HepG2 (cell line): ENCODE results near the gene DMPK. TPM values are rescaled to one million over a fixed set of nuclear protein-coding genes. Genes with fewer than 3 reads are reported as not detected.

Experiments used
- ATAC-seq: fragments of 200-7000 bp; cut with Tn5 transposase; 3 replicates; pipeline ENCODE4 v1.9.1; 2020; ENCODE audit warnings: mild to moderate bottlenecking, moderate library complexity
- BruUV-seq: library from RNA; stranded (reverse); fragments of 400-500 nt; replicated peaks from 2 replicates; lab custom pipeline; 2021; lab: Mats Ljungman, UMichigan
- CTCF ChIA-PET: fragments of 300-600 bp; formaldehyde crosslinking; extraction: SDS; loops from one replicate; lab custom pipeline; 2021; ENCODE audit warnings: low total read pairs, inconsistent platforms, low intra/inter-chr PET ratio; lab: Yijun Ruan, JAX
- POLR2A ChIA-PET: fragments of 350-600 bp; sonication (Branson Sonifier 250); formaldehyde crosslinking; loops from one replicate; lab custom pipeline; 2020; ENCODE audit warnings: antibody characterized with exemption, inconsistent platforms; lab: Yijun Ruan, JAX
- DNase-seq: peaks from one replicate; pipeline ENCODE4 v3.0.0-alpha.2; 2015; ENCODE audit warnings: low spot score
- FAIRE-seq: peaks from 3 replicates; lab custom pipeline; 2011; peaks lifted over from hg19 to GRCh38; lab: Jason Lieb, UNC
- H2AFZ ChIP-seq: one replicate; pipeline ENCODE4 v1.6.1; 2011; ENCODE audit warnings: low read length, inconsistent platforms
- H3K27ac ChIP-seq: fragments of 300-600 bp; 3 replicates; pipeline ENCODE4 v1.8.0; 2011; ENCODE audit warnings: mixed run types, mild to moderate bottlenecking, mixed read lengths, low read length, inconsistent platforms; ENCODE audit not compliant: insufficient read depth; ENCODE audit errors: extremely low read length
- H3K27me3 ChIP-seq, 2 experiments: fragments of 200-600 bp in 1 of 2; 2 replicates in 1 of 2; 3 replicates in 1 of 2; pipeline versions ENCODE4 v1.6.0 to v1.8.0; 2011; ENCODE audit warnings: low read length in 2 of 2, mild to moderate bottlenecking in 2 of 2, moderate library complexity in 2 of 2, inconsistent platforms in 1 of 2; ENCODE audit not compliant: insufficient read depth in 2 of 2, control insufficient read depth in 1 of 2
- H3K36me3 ChIP-seq, 2 experiments: fragments of 200-600 bp in 1 of 2; replicated peaks in 1 of 2; 2 replicates in 1 of 2; 3 replicates in 1 of 2; pipeline versions ENCODE4 v1.5.1 to v1.8.0; 2011; ENCODE audit warnings: low read length in 2 of 2, inconsistent platforms in 1 of 2; ENCODE audit not compliant: insufficient read depth in 2 of 2, control insufficient read depth in 1 of 2
- H3K4me1 ChIP-seq: 2 replicates; pipeline ENCODE4 v1.5.1; 2012; ENCODE audit warnings: low read length, inconsistent platforms; ENCODE audit not compliant: insufficient read depth
- H3K4me2 ChIP-seq: 2 replicates; pipeline ENCODE4 v1.6.0; 2011; ENCODE audit warnings: low read depth, low read length, inconsistent platforms
- H3K4me3 ChIP-seq, 3 experiments: fragments of 200-600 bp in 1 of 3; sonication (generic), shearing (Covaris generic) in 1 of 3; replicated peaks in 1 of 3; 2 replicates each; pipeline ENCODE4 v1.5.1; 2011 to 2016; ENCODE audit warnings: low read length in 3 of 3, inconsistent platforms in 2 of 3, low read depth in 2 of 3, mild to moderate bottlenecking in 2 of 3, control low read depth in 1 of 3, mixed read lengths in 1 of 3; ENCODE audit not compliant: insufficient read depth in 1 of 3
- H3K79me2 ChIP-seq: one replicate; pipeline ENCODE4 v1.6.1; 2011; ENCODE audit warnings: low read length, inconsistent platforms; ENCODE audit not compliant: insufficient read depth
- H3K9ac ChIP-seq: 2 replicates; pipeline ENCODE4 v1.6.0; 2011; ENCODE audit warnings: mild to moderate bottlenecking, low read depth, low read length, inconsistent platforms; ENCODE audit not compliant: insufficient read depth
- H3K9me3 ChIP-seq: 2 replicates; pipeline ENCODE4 v1.5.1; 2012; ENCODE audit warnings: mild to moderate bottlenecking, low read length
- H4K20me1 ChIP-seq: 2 replicates; pipeline ENCODE4 v1.6.0; 2011; ENCODE audit warnings: inconsistent platforms, mild to moderate bottlenecking, low read length, moderate library complexity; ENCODE audit not compliant: insufficient read depth
- CCDC6 ChIP-seq: sonication (generic); formaldehyde crosslinking; IDR thresholded peaks from 2 replicates; pipeline ENCODE4 v1.8.1; 2022; ENCODE audit warnings: mild to moderate bottlenecking, missing genetic modification reagents, moderate library complexity
- GATAD1 ChIP-seq: IDR thresholded peaks from 2 replicates; pipeline ENCODE4 v1.6.1; 2016; ENCODE audit warnings: missing genetic modification reagents, missing compliant biosample characterization
- NFRKB ChIP-seq: fragments of 450-650 bp; IDR thresholded peaks from 2 replicates; pipeline ENCODE4 v1.6.1; 2017
- TFE3 ChIP-seq: IDR thresholded peaks from 2 replicates; pipeline ENCODE4 v1.6.1; 2016
- ZNF574 ChIP-seq: sonication (generic); formaldehyde crosslinking; IDR thresholded peaks from 2 replicates; pipeline ENCODE4 v1.4.0; 2020; ENCODE audit warnings: missing genetic modification reagents
- WGBS: methylation state at CpG from one replicate; pipeline ENCODE4 v1.1.6; 2017; ENCODE audit warnings: low lambda C conversion rate; 5-methylcytosine and 5-hydroxymethylcytosine counted together
- in situ Hi-C: cut with HindIII; loops from 2 replicates; pipeline ENCODE4 v1.10.0; 2017; ENCODE audit warnings: low pct_unique_long_range_greater_than_20kb; ENCODE audit not compliant: extremely low pct_ligation_motif_present
- intact Hi-C: fragments of 100-400 bp; cut with micrococcal nuclease; formaldehyde crosslinking; loops from one replicate; pipeline ENCODE4 v1.10.0; 2022; ENCODE audit not compliant: unreplicated experiment
- polyA plus RNA-seq, 8 experiments: library from polyadenylated mRNA; depleted of rRNA in 3 of 8; stranded (reverse) in 7 of 8; unstranded in 1 of 8; fragments of >200 nt; fragmentation: Illumina TruSeq in 4 of 8; extraction: Trizol in 4 of 8; gene quantifications; 2 replicates each; pipeline versions ENCODE4 v1.2.1 to v1.2.3, GENCODE V29; 2011 to 2016; ENCODE audit warnings: low read depth in 4 of 8, missing spikeins in 1 of 8, mixed read lengths in 1 of 8; ENCODE audit not compliant: insufficient read depth in 1 of 8
- total RNA-seq, 5 experiments: library from RNA; depleted of rRNA; stranded (reverse); fragments of >200 nt; fragmentation: Illumina TruSeq; extraction: Trizol; gene quantifications; 2 replicates each; pipeline ENCODE4 v1.2.3, GENCODE V29; 2016; ENCODE audit warnings: low read depth in 1 of 5
- TF ChIP-seq, protein P1 (sequence below): sonication (generic); formaldehyde crosslinking; IDR thresholded peaks from 2 replicates; pipeline ENCODE4 v1.5.1; 2020; ENCODE audit warnings: missing genetic modification reagents, mild to moderate bottlenecking, borderline replicate concordance

The DMPK gene
- total and polyA plus RNA-seq, 2 of the 13 experiments (the other 11 are each of a cell fraction or from before 2014, with no cell fraction given): 5.3 to 8.8 TPM

- DNase-seq (no peak), ATAC-seq (no peak), FAIRE-seq (no peak)
- no peak overlapping the region for H2AFZ ChIP-seq
- H3K4me1 ChIP-seq: peaks cover 24% of the 10 kb centered on the region
- H3K4me3 ChIP-seq: peak overlapping the region in 2 of 3 experiments; percentile 52 to 69; a peak in 2 of 6 replicates
- no peaks in the 10 kb centered on the region for H3K27me3 ChIP-seq
- H3K36me3 ChIP-seq: no peaks in the 10 kb centered on the region
- H3K4me2 ChIP-seq: peak overlapping the region; percentile 72
- no peaks in the 10 kb centered on the region for H3K9me3 ChIP-seq
- peak overlapping the region; percentile 85 for H3K27ac ChIP-seq
- in situ Hi-C loops (no loop called here), intact Hi-C loops (no loop called here)
- H4K20me1 ChIP-seq: no peaks in the 10 kb centered on the region
- WGBS: 94% methylated on average over 23 of the region's 46 CpGs
- peak overlapping the region; percentile 48 for H3K9ac ChIP-seq
- ChIA-PET POLR2A (interaction anchor here (0.9 to 4.7 kb wide), 9 partner anchors 10 to 188 kb away, joined by 4 to 94 read pairs (median 11); partner anchors contain the start of genes DMPK, DMWD, FOXA3 and QPCTL), CTCF (interaction anchor here (2.4 kb wide), 1 partner anchor 28 kb away, joined by 17 read pairs; no protein-coding TSS in a partner anchor)
- no peak for TF ChIP-seq CCDC6 (CRISPR knock-in tag)
- no peak for TF ChIP-seq NFRKB
- no peak for TF ChIP-seq GATAD1 (CRISPR knock-in tag)
- BruUV-seq: no TSS peak
- H3K79me2 ChIP-seq: peaks cover 3% of the 10 kb centered on the region
These were observed 10.9 kb downstream of the DMPK start for GRCh38 chr19:45771311-45771933.

GRCh38 chr19:45770192-45771101 is 11.8 kb downstream of the DMPK start:
- FAIRE-seq (peak; percentile 85), DNase-seq (peak; percentile 96), ATAC-seq (peak; percentile 77)
- Histone ChIP-seq H3K79me2 (peaks cover 3% of the 10 kb centered on the region), H3K4me2 (peak overlapping the region; percentile 99), H3K9ac (peak overlapping the region; percentile 74), H4K20me1 (no peaks in the 10 kb centered on the region), H3K27me3 (no peaks in the 10 kb centered on the region), H2AFZ (no peak overlapping the region), H3K36me3 (no peaks in the 10 kb centered on the region), H3K9me3 (no peaks in the 10 kb centered on the region), H3K4me3 (peak overlapping the region; percentile 69 to 83 (median 70)), H3K27ac (peak overlapping the region; percentile 85), H3K4me1 (peaks cover 27% of the 10 kb centered on the region)
- BruUV-seq: TSS peak; percentile 71
- ChIA-PET CTCF (interaction anchor here (1.2 to 2.4 kb wide), 2 partner anchors 8 to 29 kb away, joined by 3 to 17 read pairs; no protein-coding TSS in a partner anchor), POLR2A (interaction anchor here (0.6 to 4.7 kb wide), 21 partner anchors 10 to 225 kb away, joined by 3 to 94 read pairs (median 10); partner anchors contain the start of genes CCDC61, DMPK, DMWD and FBXO46)
- intact Hi-C loops (loop anchor here (1.0 kb wide), 1 partner anchor 29 kb away; no protein-coding TSS in a partner anchor), in situ Hi-C loops (no loop called here)
- 2% methylated on average over 14 of the region's 79 CpGs for WGBS
- TF ChIP-seq ZNF574 (CRISPR knock-in tag) (peak; percentile 60; the same call in 1 of the 2 replicates), TFE3 (peak; percentile 61; the same call in 1 of the 2 replicates)
- TF ChIP-seq, protein P1, sequence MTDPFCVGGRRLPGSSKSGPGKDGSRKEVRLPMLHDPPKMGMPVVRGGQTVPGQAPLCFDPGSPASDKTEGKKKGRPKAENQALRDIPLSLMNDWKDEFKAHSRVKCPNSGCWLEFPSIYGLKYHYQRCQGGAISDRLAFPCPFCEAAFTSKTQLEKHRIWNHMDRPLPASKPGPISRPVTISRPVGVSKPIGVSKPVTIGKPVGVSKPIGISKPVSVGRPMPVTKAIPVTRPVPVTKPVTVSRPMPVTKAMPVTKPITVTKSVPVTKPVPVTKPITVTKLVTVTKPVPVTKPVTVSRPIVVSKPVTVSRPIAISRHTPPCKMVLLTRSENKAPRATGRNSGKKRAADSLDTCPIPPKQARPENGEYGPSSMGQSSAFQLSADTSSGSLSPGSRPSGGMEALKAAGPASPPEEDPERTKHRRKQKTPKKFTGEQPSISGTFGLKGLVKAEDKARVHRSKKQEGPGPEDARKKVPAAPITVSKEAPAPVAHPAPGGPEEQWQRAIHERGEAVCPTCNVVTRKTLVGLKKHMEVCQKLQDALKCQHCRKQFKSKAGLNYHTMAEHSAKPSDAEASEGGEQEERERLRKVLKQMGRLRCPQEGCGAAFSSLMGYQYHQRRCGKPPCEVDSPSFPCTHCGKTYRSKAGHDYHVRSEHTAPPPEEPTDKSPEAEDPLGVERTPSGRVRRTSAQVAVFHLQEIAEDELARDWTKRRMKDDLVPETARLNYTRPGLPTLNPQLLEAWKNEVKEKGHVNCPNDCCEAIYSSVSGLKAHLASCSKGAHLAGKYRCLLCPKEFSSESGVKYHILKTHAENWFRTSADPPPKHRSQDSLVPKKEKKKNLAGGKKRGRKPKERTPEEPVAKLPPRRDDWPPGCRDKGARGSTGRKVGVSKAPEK (CRISPR knock-in tag): no peak
